GM21423 (cell line): ENCODE results near the gene CCKAR.

Experiments
- ATAC-seq: cut with Tn5 transposase; IDR thresholded peaks from one replicate; pipeline ENCODE4 v1.9.1; 2021; ENCODE audit warnings: mild to moderate bottlenecking, moderate library complexity; ENCODE audit not compliant: unreplicated experiment

CCKAR gene

GRCh38 chr4:26491449-26492170 is 1.3 kb upstream of the CCKAR start:
- ATAC-seq = no peak

- no peak for ATAC-seq
Measured at GRCh38 chr4:26490960-26491284, 638 bp upstream of the CCKAR start.

- no peak for ATAC-seq
Measured at GRCh38 chr4:26489101-26489985, 941 bp downstream of the CCKAR start.

- no peak for ATAC-seq
Measured at GRCh38 chr4:26485684-26486083, 4.6 kb downstream of the CCKAR start.

- ATAC-seq = no peak
Measured at GRCh38 chr4:26484516-26484915, 5.8 kb downstream of the CCKAR start.

- ATAC-seq = no peak
Measured at GRCh38 chr4:26484032-26484515, 6.2 kb downstream of the CCKAR start.

- no peak for ATAC-seq
Measured at GRCh38 chr4:26482508-26483462, 7.5 kb downstream of the CCKAR start.

- no peak for ATAC-seq
Measured at GRCh38 chr4:26478330-26478729, 12.0 kb downstream of the CCKAR start.

- no peak for ATAC-seq
Measured at GRCh38 chr4:26476545-26476944, 13.7 kb downstream of the CCKAR start.

GRCh38 chr4:26475716-26476115 is 14.6 kb downstream of the CCKAR start:
- ATAC-seq = no peak

GRCh38 chr4:26474551-26474950 is 15.7 kb downstream of the CCKAR start:
- no peak for ATAC-seq

GRCh38 chr4:26473893-26474292 is 16.4 kb downstream of the CCKAR start:
- ATAC-seq = no peak

GRCh38 chr4:26471890-26472289 is 18.4 kb downstream of the CCKAR start:
- no peak for ATAC-seq

GRCh38 chr4:26468977-26469376 is 21.3 kb downstream of the CCKAR start:
- no peak for ATAC-seq

GRCh38 chr4:26468283-26468949 is 21.9 kb downstream of the CCKAR start:
- ATAC-seq = no peak

- no peak for ATAC-seq
Measured at GRCh38 chr4:26467724-26468123, 22.6 kb downstream of the CCKAR start.

- ATAC-seq = no peak
Measured at GRCh38 chr4:26466578-26467270, 23.6 kb downstream of the CCKAR start.

- ATAC-seq = no peak
Measured at GRCh38 chr4:26464420-26465095, 25.7 kb downstream of the CCKAR start.

GRCh38 chr4:26463386-26463785 is 26.9 kb downstream of the CCKAR start:
- no peak for ATAC-seq
